GM21447 (cell line): ENCODE data around the gene LDLR.

ENCODE experiments used
- ATAC-seq: cut with Tn5 transposase; IDR thresholded peaks from one replicate; pipeline ENCODE4 v1.9.1; 2021; ENCODE audit not compliant: unreplicated experiment

Gene LDLR

DNA sequence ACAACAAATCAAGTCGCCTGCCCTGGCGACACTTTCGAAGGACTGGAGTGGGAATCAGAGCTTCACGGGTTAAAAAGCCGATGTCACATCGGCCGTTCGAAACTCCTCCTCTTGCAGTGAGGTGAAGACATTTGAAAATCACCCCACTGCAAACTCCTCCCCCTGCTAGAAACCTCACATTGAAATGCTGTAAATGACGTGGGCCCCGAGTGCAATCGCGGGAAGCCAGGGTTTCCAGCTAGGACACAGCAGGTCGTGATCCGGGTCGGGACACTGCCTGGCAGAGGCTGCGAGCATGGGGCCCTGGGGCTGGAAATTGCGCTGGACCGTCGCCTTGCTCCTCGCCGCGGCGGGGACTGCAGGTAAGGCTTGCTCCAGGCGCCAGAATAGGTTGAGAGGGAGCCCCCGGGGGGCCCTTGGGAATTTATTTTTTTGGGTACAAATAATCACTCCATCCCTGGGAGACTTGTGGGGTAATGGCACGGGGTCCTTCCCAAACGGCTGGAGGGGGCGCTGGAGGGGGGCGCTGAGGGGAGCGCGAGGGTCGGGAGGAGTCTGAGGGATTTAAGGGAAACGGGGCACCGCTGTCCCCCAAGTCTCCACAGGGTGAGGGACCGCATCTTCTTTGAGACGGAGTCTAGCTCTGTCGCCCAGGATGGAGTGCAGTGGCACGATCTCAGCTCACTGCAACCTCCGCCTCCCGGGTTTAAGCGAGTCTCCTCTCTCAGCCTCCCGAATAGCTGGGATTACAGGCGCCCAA, at the start of gene LDLR:
Gene LDLR, plus strand, starts transcription at position 210 of the 760 bp plus-strand sequence. Its CDS starts 86 bp downstream, at position 296.
- no peak for ATAC-seq

DNA sequence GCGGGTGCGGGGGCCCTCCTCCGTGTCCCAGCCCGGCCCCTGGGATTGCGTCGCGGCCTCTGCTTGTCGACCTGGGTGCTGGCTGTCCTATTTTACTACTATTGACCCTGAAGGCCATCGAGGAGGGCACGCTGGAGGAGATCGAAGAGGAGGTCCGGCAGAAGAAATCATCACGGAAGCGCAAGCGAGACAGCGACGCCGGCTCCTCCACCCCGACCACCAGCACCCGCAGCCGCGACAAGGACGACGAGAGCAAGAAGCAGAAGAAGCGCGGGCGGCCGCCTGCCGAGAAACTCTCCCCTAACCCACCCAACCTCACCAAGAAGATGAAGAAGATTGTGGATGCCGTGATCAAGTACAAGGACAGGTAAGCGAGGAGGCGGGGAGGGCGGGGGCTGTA, 48.1 kb upstream of the LDLR start:
- ATAC-seq, result no peak

DNA sequence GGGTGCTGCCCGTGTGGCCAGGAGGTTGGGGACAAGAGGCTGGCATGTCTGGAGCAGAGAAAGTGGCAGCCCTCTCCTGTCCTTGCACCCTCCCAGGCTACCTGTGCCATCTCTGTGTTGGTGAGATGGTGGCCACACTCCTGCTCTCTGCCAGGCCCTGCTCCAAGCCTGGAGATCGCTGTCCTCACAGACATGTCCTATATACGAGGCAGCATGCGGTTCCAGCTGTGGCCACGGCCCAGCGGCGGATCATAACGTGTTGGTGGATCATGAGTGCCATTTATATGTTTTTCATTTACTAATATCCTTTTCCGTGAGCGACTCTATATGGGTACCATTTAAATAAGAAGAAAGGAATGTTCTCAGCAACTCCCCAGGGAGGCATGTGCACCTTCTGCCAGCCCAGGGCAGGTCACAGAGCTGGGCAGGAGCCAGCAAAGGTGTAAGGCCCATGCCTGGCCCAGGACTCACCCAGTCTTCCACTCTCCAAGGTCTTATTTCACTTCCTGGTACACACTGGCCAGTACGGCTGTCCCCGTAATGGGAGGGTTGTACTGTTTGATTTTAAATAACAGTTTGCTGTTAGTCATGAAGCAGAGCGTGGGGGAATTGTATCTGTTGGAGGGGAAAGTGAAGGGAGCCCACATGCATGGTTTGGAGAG, 47.2 kb upstream of the LDLR start:
- no peak for ATAC-seq

DNA sequence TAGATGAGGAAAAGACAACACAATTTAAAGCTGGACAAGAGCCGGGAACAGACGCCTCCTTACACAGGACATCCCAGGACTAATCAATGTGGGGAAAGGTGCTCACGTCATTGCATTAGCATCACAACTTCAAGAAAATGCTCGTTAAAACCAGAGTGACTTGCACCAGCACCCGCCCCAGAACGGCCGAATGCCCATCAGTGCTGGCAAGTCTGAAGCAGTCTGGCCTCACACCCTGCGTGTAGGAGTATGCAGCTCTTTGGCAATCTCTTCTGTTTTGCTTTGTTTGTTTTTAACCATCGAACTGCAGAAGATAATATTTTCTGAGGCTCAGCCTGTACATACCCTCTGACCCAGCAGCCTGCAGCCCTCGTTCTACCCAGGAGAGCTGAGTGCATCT, 44.8 kb upstream of the LDLR start:
- no peak for ATAC-seq

DNA sequence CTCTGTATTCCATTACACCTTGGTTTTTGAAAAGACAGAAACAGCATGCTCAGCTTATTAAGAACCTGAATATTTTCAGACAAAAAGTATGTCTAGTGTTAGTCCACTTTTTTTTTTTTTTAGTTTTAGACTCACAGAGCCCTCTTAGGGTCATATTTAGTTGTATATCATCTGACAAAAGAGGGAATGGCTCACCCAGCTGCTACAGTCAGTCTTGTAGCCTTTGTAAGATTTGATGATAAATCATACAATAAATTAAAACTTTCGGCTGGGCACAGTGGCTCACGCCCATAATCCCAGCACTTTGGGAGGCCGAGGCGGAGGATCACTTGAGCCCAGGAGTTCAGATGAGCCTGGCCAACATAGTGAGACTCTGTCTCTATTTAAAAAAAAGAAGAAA, 43.7 kb upstream of the LDLR start:
- no peak for ATAC-seq

DNA sequence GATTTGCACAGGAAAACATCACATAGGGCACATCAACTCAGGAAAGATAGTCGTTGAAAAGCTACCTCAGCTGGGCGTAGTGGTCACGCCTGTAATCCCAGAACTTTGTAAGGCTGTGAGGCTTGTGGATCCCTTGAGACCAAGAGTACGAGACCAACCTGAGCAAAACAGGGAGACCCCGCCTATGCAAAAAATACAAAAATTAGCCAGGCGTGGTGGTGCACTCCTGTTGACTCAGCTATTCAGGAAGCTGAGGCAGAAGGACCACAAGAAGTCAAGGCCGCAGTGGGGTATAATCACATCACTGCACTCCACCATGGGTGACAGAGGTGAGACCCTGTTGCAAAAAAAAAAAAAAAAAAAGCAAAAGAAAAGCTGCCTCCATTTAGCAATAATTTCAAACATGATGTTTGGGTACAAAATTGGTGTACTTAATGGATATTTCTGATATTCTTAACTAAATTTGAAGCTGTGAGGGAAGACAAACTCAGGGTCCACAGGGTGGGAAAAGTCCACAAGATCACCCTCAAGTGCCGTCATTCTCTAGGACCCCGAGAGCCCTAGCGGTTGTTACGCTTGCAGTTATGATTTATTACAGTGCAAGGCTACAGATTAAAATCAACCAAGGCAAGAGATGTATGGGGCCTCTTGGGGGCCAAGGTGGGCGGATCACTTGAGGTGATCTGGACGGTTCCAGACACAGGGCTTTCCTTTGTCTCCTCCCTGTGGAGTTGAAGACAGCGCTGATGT, 42.5 kb upstream of the LDLR start:
- no peak for ATAC-seq

DNA sequence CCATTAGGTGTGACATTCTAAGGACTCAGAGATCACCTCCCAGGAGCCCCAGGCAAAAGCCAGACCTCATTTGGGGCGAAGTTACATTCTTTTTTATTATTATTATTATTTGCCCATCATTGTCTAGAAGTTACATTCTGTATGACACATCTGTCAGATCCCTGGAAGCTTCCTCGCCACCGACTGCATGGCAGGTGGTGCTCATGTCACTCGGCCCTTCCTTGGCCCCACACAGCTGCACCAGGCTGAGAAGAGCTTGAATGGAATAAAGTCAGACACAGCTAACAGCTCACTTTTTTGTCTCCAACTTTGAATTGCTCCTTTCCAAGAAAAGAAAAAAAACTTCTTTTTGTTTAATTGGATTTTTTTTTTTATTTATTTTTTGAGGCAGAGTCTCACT, 41.4 kb upstream of the LDLR start:
- no peak for ATAC-seq

DNA sequence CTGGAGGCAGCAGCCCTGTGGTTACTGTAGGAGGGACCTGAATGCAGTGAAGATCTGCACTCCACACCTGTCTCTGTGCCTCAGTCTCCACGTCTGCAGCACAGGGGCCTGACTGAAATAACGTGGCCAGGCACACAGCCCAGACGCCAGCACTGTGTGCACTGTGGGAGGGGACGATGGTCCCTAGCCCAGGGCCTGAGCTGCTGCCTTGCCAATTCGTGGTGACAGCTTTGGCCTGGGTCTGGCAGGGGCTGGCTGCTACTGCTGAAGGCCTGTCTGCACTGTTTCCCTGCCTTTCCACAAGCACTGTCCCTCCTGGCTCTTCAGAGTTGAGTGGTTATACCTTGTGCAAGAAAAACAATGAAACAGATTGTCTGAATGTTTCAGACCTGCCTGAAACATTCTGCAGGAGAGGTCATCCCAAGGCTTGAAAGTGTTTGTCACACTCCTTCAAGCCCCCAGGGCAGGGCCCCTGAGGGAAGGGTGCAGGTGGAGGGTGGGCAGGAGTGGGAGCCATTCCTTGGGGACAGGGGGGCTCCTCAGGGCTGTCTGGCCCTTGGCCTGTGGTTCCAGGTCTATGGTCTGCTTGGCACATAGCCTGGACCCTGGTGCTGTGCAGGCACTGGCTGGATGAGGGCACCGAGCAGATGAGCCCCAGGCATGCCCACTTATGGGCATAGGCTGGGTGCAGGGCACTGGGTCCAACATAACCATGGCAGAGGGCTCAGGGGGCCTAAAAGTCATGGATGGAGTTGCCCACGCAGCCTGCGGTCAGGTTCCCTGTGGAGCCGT, 38.7 kb upstream of the LDLR start:
- no peak for ATAC-seq

DNA sequence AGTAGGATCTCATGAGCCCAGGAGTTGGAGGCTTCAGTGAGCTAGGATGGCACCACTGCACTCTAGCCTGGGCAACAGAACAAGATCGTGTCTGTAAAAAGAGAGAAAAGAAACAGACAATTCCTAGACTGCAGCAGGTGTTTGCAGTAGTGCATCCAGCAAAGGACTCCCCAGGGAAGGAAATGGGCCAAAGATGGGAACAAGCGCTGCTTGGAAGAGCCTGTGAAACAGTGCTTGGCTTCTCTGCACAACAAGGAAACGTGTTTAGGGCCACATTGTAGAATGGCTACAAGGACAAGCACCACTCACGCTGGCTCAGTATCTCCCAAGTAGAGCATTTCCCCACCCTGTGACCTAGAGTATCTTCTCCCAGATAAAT, 35.5 kb upstream of the LDLR start:
- ATAC-seq, result no peak

DNA sequence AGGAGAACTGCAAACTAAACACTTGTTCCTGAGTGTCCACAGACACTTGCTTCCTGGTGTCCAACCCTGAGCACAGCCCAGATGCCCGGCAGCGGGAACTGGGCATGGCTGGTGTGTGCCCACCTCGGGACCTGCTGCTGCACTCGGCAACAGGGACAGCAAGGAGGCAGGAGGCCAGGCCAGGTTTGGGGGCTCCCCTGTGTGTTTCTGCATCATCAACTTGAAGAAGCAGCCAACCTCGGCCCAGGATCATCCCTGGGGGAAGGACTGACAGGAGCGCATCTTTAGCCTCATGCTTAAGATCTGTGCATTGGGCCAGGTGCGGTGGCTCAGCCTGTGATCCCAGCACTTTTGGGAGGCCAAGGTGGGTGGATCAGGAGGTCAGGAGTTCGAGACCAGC, 35.1 kb upstream of the LDLR start:
- no peak for ATAC-seq

DNA sequence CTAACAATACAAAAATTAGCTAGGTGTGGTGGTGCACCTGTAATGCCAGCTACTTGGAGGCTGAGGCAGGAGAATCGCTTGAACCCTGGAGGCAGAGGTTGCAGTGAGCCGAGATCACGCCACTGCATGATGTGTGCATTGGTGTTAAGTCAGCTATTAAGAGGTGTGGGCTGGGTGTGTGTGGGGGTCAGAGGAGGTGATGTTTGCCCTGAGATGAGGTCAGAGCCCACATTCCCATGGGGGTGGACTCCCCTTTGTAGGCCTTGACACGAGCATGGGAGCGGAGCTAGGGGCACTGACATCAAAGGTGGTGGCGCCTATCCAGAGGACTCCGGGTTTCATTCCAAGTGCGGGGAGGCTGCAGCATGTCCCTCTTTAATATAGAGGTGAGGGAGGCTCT, 34.6 kb upstream of the LDLR start:
- no peak for ATAC-seq

DNA sequence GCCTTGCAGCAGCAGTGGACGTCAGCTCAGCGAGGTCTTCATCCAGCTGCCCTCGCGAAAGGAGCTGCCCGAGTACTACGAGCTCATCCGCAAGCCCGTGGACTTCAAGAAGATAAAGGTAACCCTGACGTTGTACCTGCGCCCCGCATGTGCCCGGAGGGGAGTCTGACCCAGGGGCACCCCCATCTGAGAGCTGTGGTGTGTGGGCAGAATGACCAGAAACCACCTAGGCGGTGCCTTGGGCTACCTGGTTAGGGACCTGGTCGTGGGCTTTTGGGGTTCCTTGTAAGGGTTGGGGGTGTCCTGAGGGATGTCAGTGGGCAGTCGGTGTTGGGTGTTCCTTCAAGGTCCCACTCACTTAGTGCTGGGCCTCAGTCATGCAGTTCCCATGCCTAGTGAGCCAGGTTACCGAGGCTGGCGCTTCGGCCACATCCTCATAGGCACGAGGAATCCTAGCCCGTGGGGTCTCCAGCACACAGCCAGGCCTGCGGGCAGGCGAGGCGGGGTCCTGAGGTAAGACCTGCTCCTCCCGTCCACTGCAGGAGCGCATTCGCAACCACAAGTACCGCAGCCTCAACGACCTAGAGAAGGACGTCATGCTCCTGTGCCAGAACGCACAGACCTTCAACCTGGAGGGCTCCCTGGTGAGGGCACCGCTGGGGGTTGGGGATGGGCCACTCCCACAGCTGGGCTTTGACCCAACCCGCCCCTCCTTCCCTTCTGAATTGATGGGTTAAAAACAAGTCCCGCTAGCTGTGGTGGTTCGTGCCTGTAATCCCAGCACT, 30.8 kb upstream of the LDLR start:
- ATAC-seq, result no peak

DNA sequence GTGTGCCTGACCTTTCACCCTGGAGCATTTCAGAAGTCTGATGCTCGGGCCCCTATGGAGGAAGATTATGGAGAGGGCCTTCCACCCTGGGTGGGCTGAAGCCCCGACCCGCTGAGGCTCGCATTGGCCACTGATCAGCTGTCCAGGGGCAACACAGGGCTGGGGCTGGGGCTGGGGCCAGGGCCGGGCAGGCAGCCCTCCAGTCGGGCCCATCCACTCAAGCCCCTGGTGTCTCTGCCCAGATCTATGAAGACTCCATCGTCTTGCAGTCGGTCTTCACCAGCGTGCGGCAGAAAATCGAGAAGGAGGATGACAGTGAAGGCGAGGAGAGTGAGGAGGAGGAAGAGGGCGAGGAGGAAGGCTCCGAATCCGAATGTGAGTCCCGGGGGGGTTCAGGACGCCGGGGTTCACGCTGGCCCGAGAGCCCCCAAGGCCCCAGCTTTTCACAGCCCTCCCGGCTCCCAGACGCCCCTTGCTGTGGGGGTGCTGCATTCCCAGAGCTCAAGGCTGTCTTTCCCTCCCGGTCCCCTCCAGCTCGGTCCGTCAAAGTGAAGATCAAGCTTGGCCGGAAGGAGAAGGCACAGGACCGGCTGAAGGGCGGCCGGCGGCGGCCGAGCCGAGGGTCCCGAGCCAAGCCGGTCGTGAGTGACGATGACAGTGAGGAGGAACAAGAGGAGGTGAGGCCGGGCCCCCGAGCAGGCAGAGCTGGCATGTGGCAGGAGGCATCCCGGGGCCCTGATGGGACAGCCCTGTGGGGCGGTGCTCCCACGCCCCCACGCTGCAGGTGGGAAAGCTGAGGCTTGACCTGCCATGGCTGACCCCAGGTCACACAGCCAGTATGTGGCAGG, 29.5 kb upstream of the LDLR start:
- no peak for ATAC-seq

DNA sequence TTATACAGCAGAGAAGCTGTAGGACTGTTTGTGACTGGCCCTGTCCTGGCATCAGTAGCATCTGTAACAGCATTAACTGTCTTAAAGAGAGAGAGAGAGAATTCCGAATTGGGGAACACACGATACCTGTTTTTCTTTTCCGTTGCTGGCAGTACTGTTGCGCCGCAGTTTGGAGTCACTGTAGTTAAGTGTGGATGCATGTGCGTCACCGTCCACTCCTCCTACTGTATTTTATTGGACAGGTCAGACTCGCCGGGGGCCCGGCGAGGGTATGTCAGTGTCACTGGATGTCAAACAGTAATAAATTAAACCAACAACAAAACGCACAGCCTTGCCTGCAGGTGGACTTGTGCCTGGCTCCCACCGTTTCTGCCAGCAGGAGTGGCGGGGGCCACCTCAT, 27.3 kb upstream of the LDLR start:
- ATAC-seq, result no peak

DNA sequence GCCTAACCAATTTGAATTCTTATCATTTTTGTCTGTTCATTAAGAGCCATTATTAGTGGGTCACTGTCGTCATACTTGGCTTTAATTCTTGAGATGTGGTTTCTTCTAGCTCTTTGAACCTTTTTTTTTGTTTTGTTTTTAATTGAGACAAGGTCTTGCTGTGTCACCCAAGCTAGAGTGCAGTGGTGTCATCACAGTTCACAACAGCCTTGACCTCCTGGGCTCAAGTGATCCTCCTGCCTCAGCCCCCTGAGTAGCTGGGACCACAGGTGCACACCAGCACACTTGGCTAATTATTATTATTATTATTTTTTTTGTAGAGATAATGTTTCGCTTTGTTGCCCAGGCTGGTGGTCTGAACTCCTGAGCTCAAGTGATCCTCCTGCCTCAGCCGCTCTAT, 25.8 kb upstream of the LDLR start:
- ATAC-seq, result no peak

DNA sequence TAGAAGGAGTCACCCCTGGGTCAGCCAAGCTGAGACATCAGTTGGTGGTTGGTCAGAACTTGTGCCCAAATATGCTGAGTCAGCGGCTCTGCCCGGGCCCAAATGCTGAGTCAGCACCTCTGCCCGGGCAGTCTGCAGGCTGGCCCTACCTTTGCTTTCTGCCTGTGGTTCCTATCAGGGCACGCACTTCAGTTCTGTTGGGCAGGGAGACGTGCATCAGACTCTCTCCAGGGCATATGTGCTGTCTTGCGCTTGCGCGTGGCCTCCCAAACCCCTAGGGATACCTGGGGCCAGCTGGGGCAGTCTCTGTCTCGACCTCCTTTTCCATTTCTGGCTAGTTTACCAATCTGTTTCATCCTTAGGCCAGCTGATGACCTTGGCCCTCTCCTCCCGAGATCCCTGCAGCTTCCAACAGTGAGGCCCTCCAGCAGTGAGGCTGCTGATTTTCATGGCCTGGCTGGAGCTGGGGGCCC, 24.4 kb upstream of the LDLR start:
- no peak for ATAC-seq

DNA sequence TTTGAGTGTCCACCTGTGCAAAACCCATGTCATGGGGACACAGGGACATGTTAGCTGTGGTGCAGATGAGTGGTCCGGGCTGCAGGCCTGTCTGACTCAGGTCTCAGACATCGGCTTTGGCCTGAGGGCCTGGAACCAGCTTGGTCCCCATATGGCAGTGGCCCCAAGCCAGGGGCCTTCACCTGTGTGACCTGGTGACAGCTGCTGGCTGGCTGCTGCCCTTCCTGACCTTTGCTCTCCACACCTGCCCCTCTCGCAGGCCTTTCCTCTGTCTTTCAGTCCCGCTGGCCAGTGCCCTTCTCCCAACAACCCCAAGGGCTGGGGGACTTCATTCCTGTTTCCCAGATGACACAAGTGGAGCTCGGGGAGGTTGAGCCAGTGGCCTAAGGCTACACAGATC, 22.9 kb upstream of the LDLR start:
- no peak for ATAC-seq

DNA sequence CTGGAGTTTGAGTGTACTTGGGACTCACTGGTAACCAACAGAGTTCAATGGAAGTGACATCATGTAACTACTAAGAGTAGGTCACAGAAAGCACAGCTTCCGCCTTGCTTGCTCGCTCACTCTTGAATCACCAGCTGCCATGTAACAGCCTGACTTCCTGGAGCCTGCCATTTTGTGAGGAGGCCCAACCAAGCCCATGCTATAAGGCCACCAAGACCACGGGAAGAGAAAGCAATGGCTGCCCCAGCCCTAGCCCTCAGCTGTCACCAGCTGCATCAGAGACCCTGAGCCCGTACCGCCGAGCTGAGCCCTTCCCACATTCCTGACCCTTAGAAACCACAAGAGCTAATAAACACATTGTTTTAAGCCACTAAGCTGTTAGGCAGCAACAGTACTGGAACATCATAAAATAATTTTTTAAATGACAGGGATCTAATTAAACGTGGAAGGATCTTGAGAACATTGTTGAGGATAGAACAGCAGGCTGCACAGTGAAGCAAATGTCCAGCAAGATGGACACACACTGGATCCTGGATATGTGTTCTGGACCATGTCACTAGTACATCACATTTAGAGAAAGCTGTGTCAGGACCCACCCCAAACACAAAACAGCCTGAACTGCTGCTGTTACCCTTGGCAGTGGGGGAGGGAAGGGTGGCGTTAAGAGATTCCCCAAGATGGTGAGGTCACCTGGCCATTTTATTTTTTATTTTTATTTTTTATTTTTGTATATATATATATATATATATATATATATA, 21.7 kb upstream of the LDLR start:
- ATAC-seq, result no peak

DNA sequence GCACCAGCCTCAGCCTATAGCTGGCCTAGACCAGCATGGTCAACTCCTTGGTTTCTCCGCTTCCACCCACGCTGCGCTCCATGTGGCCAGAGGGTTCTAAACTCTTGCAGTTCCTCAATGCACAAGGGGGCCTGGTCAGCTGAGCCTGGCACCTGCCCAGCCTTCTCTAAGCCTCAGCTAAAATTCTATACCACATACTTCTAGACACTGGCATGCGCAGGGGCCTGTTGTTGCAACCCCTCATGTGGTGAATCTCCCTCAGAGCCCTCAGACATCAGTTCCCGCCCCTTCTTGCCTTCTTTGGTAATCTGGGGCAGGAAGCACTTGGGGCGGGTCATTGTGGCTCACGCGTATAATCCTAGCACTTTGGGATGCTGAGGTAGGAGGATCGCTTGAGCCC, 19.7 kb upstream of the LDLR start:
- no peak for ATAC-seq
